ENCODE measurements around the gene MYO18A. TPM values are rescaled to one million over a fixed set of nuclear protein-coding genes. Genes with fewer than 3 reads are reported as not detected.

The MYO18A gene
- total RNA-seq, 4 donors from 2014 or later = 526 to 1,058 (median 835) TPM

DNA sequence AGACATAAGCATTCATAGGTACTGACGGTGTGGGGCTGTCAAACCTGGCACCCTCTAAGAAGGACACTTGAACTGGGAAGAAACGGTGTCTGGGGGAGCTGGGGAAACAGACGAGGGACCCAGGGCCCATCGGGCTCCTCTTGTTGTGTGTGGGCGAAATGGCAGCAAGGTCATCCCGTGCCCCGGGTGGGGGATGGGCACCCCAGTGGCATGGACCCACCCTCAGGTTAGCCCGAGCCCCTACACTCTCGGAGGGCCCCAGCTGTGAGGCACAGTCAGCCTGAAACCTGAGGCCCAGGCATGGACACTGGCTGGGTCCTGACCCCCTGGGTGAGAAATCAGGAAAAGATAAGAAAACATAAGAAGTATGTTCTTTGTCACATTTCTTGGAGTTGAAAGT, 57.1 kb downstream of the MYO18A start:
- in situ Hi-C loops (cut with MboI; ENCODE audit: low sequenced_read_pairs in 4 of 4) = no loop called here
- peak overlapping the region; percentile 1 to 98 (median 35) for H3K27ac ChIP-seq
- H3K4me3 ChIP-seq = no peak overlapping the region
- no peaks in the 10 kb centered on the region for H3K9me3 ChIP-seq
- H3K36me3 ChIP-seq = peaks cover 0 to 64% of the 10 kb centered on the region in 2 donors
- no peaks in the 10 kb centered on the region for H3K27me3 ChIP-seq
- no peak for ATAC-seq
- TF ChIP-seq POLR2A (IDR thresholded peaks at IDR 0.05) = no peak
- TF ChIP-seq, protein P1, sequence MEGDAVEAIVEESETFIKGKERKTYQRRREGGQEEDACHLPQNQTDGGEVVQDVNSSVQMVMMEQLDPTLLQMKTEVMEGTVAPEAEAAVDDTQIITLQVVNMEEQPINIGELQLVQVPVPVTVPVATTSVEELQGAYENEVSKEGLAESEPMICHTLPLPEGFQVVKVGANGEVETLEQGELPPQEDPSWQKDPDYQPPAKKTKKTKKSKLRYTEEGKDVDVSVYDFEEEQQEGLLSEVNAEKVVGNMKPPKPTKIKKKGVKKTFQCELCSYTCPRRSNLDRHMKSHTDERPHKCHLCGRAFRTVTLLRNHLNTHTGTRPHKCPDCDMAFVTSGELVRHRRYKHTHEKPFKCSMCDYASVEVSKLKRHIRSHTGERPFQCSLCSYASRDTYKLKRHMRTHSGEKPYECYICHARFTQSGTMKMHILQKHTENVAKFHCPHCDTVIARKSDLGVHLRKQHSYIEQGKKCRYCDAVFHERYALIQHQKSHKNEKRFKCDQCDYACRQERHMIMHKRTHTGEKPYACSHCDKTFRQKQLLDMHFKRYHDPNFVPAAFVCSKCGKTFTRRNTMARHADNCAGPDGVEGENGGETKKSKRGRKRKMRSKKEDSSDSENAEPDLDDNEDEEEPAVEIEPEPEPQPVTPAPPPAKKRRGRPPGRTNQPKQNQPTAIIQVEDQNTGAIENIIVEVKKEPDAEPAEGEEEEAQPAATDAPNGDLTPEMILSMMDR (IDR thresholded peaks at IDR 0.05 in 4 of 5, conservative IDR thresholded peaks at IDR 0.05 in 1 of 5) = no peak
- DNase-seq = no peak
- intact Hi-C loops (cut with DNase I; ENCODE audit: low total_unique reads) = no loop called here
- peaks cover 32 to 39% of the 10 kb centered on the region in 2 donors for H3K4me1 ChIP-seq

DNA sequence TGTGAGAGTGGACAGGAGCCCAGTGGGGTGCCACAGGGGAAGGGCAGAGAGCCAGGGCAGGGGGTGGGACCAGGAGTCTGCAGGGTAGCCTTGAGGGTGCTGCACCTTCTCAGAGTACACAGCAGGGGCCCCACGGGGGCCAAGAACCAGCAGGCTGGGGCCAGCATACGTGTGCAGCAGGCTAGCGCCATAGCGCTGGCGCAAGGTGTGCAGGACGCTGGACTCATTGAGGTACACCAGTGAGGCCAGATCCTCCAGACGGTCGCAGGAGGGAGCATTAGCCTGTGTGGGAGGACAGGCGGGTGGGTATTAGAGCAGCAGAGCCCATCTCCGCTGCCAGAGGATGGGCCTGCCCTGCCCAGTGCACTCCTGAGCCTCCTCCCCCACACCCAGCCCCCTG, 58.8 kb downstream of the MYO18A start:
- Histone ChIP-seq H3K27ac (peak overlapping the region in 2 of 4 donors; percentile 18 to 98), H3K27me3 (no peaks in the 10 kb centered on the region), H3K4me3 (no peak overlapping the region), H3K4me1 (peaks cover 22 to 23% of the 10 kb centered on the region in 2 donors), H3K9me3 (no peaks in the 10 kb centered on the region), H3K36me3 (peaks cover 0 to 60% of the 10 kb centered on the region in 2 donors)
- TF ChIP-seq, protein P1 (IDR thresholded peaks at IDR 0.05 in 4 of 5, conservative IDR thresholded peaks at IDR 0.05 in 1 of 5) = no peak
- no peak for TF ChIP-seq POLR2A (IDR thresholded peaks at IDR 0.05)
- in situ Hi-C loops (cut with MboI; ENCODE audit: low sequenced_read_pairs in 4 of 4) = no loop called here
- no peak for DNase-seq
- no peak for ATAC-seq
- intact Hi-C loops (cut with DNase I; ENCODE audit: low total_unique reads) = no loop called here

DNA sequence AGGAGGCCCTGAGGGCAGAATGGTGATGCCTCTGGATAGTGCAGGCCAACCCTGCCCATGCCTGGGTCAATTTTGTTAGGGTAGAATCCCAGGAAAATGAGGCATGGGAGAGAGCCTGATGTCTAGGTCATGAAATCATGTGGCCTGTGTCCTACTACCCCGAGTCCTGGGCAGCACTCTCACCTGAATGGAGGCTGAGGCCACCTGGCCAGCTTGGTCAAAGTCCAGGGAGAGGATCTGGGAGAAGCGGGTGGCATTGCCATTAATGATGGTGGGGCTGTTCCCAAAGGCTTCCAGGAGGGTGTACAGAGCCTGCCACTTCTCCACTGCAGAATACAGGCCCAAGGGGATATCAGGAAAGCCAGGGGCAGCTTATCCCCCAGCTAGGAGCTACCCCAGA, 59.8 kb downstream of the MYO18A start:
- H3K9me3 ChIP-seq = no peaks in the 10 kb centered on the region
- DNase-seq (no peak), ATAC-seq (no peak)
- peaks cover 22 to 24% of the 10 kb centered on the region in 2 donors for H3K4me1 ChIP-seq
- TF ChIP-seq, protein P1 (IDR thresholded peaks at IDR 0.05 in 4 of 5, conservative IDR thresholded peaks at IDR 0.05 in 1 of 5) = no peak
- no peak for TF ChIP-seq POLR2A (IDR thresholded peaks at IDR 0.05)
- no peak overlapping the region for H3K4me3 ChIP-seq
- in situ Hi-C loops (cut with MboI; ENCODE audit: low sequenced_read_pairs in 4 of 4) (no loop called here), intact Hi-C loops (cut with DNase I; ENCODE audit: low total_unique reads) (no loop called here)
- peak overlapping the region in 3 of 4 donors; percentile 6 to 98 (median 18) for H3K27ac ChIP-seq
- H3K27me3 ChIP-seq = no peaks in the 10 kb centered on the region
- peaks cover 0 to 69% of the 10 kb centered on the region in 2 donors for H3K36me3 ChIP-seq

DNA sequence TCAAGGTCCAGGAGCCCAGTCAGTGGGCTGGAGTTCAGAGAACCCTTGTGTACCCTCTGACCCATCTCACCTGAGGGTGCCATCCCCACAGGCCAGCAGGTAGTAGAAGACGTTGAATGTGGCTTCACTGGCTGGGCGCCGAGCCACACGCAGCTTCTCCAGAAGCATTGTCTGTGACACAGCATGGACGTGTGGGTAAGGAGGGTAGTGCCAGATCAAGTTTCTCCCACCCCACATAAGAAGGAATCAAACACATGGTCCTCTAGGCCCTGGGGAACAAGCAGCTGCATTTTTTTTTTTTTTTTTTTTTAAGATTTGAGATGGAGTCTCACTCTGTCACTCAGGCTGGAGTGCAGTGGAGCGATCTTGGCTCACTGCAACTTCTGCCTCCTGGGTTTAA, 60.9 kb downstream of the MYO18A start:
- Histone ChIP-seq H3K36me3 (peaks cover 0 to 81% of the 10 kb centered on the region in 2 donors), H3K27ac (peak overlapping the region in 1 of 4 donors; percentile 98), H3K4me1 (peaks cover 22 to 25% of the 10 kb centered on the region in 2 donors), H3K27me3 (no peaks in the 10 kb centered on the region), H3K9me3 (no peaks in the 10 kb centered on the region), H3K4me3 (no peak overlapping the region)
- DNase-seq (no peak), ATAC-seq (no peak)
- no peak for TF ChIP-seq POLR2A (IDR thresholded peaks at IDR 0.05)
- TF ChIP-seq, protein P1 (IDR thresholded peaks at IDR 0.05 in 4 of 5, conservative IDR thresholded peaks at IDR 0.05 in 1 of 5) = no peak
- intact Hi-C loops (cut with DNase I; ENCODE audit: low total_unique reads) = no loop called here
- in situ Hi-C loops (cut with MboI; ENCODE audit: low sequenced_read_pairs in 4 of 4) = loop anchor here in 2 of 4 donors (5.0 to 10.0 kb wide), 2 partner anchors 152 to 154 kb away; no protein-coding TSS in a partner anchor

All from gastrocnemius medialis (tissue), 4 donors.